HEK293 (cell line): Measurements from ENCODE around the gene KEL.

Experiments
- CTCF ChIA-PET: fragments of 350-600 bp; formaldehyde crosslinking; extraction: SDS; loops from one replicate; lab custom pipeline; 2021; ENCODE audit warnings: antibody characterized with exemption; lab: Yijun Ruan, JAX
- POLR2A ChIA-PET: fragments of 300-600 bp; formaldehyde crosslinking; extraction: SDS; loops from one replicate; lab custom pipeline; 2020; ENCODE audit warnings: antibody characterized with exemption, inconsistent platforms; lab: Yijun Ruan, JAX
- H3K27ac ChIP-seq: fragments of 200-500 bp; sonication (Bioruptor generic); 2 replicates; pipeline ENCODE4 v1.5.1; 2014; ENCODE audit warnings: low read depth, low read length, control low read depth, inconsistent platforms; ENCODE audit errors: extremely low read depth
- H3K36me3 ChIP-seq, 2 experiments: fragments of 200-500 bp in 1 of 2; sonication (Bioruptor generic) in 1 of 2; 1 replicate in 1 of 2; 2 replicates in 1 of 2; pipeline ENCODE4 v1.5.1; 2014 to 2017; ENCODE audit warnings: inconsistent platforms in 2 of 2, low read length in 2 of 2; ENCODE audit not compliant: control insufficient read depth in 2 of 2, insufficient read depth in 1 of 2
- H3K4me1 ChIP-seq: fragments of 200-500 bp; sonication (Bioruptor generic); 2 replicates; pipeline ENCODE4 v1.5.1; 2014; ENCODE audit warnings: mild to moderate bottlenecking, low read length, inconsistent platforms; ENCODE audit not compliant: control insufficient read depth, insufficient read depth
- H3K4me3 ChIP-seq: 2 replicates; pipeline ENCODE4 v1.5.1; 2011; ENCODE audit warnings: low read depth, mild to moderate bottlenecking, control low read depth, low read length, moderate library complexity
- H3K9me3 ChIP-seq: fragments of 200-500 bp; sonication (Bioruptor generic); 2 replicates; pipeline ENCODE4 v1.5.1; 2014; ENCODE audit warnings: low read depth, low read length, inconsistent platforms; ENCODE audit not compliant: control insufficient read depth, insufficient read depth
- CTCF ChIP-seq: fragments of 450-650 bp; formaldehyde crosslinking; IDR thresholded peaks from 2 replicates; pipeline ENCODE4 v1.5.1; 2016; ENCODE audit warnings: missing biosample characterization, missing genetic modification characterization
- PRDM4 ChIP-seq: fragments of 450-650 bp; formaldehyde crosslinking; IDR thresholded peaks from 2 replicates; pipeline ENCODE4 v1.5.1; 2017; ENCODE audit warnings: missing biosample characterization, missing genetic modification characterization
- RBAK ChIP-seq: fragments of 450-650 bp; formaldehyde crosslinking; IDR thresholded peaks from 2 replicates; pipeline ENCODE4 v1.5.1; 2016; ENCODE audit warnings: missing biosample characterization, missing genetic modification characterization
- SETDB1 ChIP-seq: IDR thresholded peaks from one replicate; pipeline ENCODE4 v1.6.1; 2017; ENCODE audit warnings: mild to moderate bottlenecking, low read length, moderate library complexity, mixed read lengths; ENCODE audit not compliant: insufficient read length
- SP3 ChIP-seq: fragments of 450-650 bp; formaldehyde crosslinking; IDR thresholded peaks from 2 replicates; pipeline ENCODE4 v1.5.1; 2016; ENCODE audit warnings: missing biosample characterization, missing genetic modification characterization
- YY1 ChIP-seq: fragments of 450-650 bp; formaldehyde crosslinking; IDR thresholded peaks from 2 replicates; pipeline ENCODE4 v1.5.1; 2018; ENCODE audit warnings: missing biosample characterization, missing genetic modification characterization
- ZBTB17 ChIP-seq: fragments of 450-650 bp; formaldehyde crosslinking; IDR thresholded peaks from 2 replicates; pipeline ENCODE4 v1.5.1; 2016; ENCODE audit warnings: missing biosample characterization, missing genetic modification characterization
- ZBTB6 ChIP-seq: fragments of 450-650 bp; formaldehyde crosslinking; IDR thresholded peaks from 2 replicates; pipeline ENCODE4 v1.5.1; 2017; ENCODE audit warnings: missing biosample characterization, missing genetic modification characterization
- ZBTB7A ChIP-seq: fragments of 450-650 bp; formaldehyde crosslinking; IDR thresholded peaks from 2 replicates; pipeline ENCODE4 v1.5.1; 2016; ENCODE audit warnings: low read depth, missing biosample characterization, missing genetic modification characterization
- ZFP69B ChIP-seq: fragments of 450-650 bp; formaldehyde crosslinking; IDR thresholded peaks from 2 replicates; pipeline ENCODE4 v1.5.1; 2016; ENCODE audit warnings: missing biosample characterization, missing genetic modification characterization
- ZNF140 ChIP-seq: fragments of 450-650 bp; formaldehyde crosslinking; IDR thresholded peaks from 2 replicates; pipeline ENCODE4 v1.5.1; 2016; ENCODE audit warnings: missing biosample characterization, missing genetic modification characterization
- ZNF16 ChIP-seq: fragments of 450-650 bp; formaldehyde crosslinking; IDR thresholded peaks from 2 replicates; pipeline ENCODE4 v1.5.1; 2016; ENCODE audit warnings: low read depth, missing biosample characterization, missing genetic modification characterization
- ZNF175 ChIP-seq: fragments of 450-650 bp; formaldehyde crosslinking; IDR thresholded peaks from 2 replicates; pipeline ENCODE4 v1.5.1; 2016; ENCODE audit warnings: missing biosample characterization, missing genetic modification characterization
- ZNF26 ChIP-seq: fragments of 450-650 bp; formaldehyde crosslinking; IDR thresholded peaks from 2 replicates; pipeline ENCODE4 v1.5.1; 2016; ENCODE audit warnings: missing biosample characterization, missing genetic modification characterization
- ZNF426 ChIP-seq: fragments of 450-650 bp; formaldehyde crosslinking; IDR thresholded peaks from 2 replicates; pipeline ENCODE4 v1.5.1; 2017; ENCODE audit warnings: missing biosample characterization, missing genetic modification characterization, mild to moderate bottlenecking, inconsistent platforms, moderate library complexity
- ZNF473 ChIP-seq: fragments of 450-650 bp; formaldehyde crosslinking; IDR thresholded peaks from 2 replicates; pipeline ENCODE4 v1.5.1; 2017; ENCODE audit warnings: missing biosample characterization, missing genetic modification characterization
- ZNF544 ChIP-seq: fragments of 450-650 bp; formaldehyde crosslinking; IDR thresholded peaks from 2 replicates; pipeline ENCODE4 v1.5.0; 2017; ENCODE audit warnings: missing biosample characterization, missing genetic modification characterization
- ZSCAN18 ChIP-seq: fragments of 450-650 bp; formaldehyde crosslinking; IDR thresholded peaks from 2 replicates; pipeline ENCODE4 v1.5.1; 2016; ENCODE audit warnings: missing biosample characterization, missing genetic modification characterization
- ZSCAN30 ChIP-seq: fragments of 450-650 bp; IDR thresholded peaks from 2 replicates; pipeline ENCODE4 v1.5.1; 2018; ENCODE audit warnings: missing biosample characterization, mild to moderate bottlenecking, missing genetic modification characterization, moderate library complexity

The KEL gene

GRCh38 chr7:142939226-142939910 lies 22.8 kb downstream of the KEL start, which contains the start of gene LLCFC1:
TSS of gene LLCFC1 (plus strand) at chr7:142939484. CDS start at chr7:142939622, 138 bp downstream.
- Histone ChIP-seq H3K9me3 (no peaks in the 10 kb centered on the region), H3K4me1 (no peaks in the 10 kb centered on the region), H3K4me3 (no peak within 1 kb of the TSS), H3K27ac (no peak within 1 kb of the TSS), H3K36me3 (no peaks in the 10 kb centered on the region)
- ChIA-PET CTCF (interaction anchor here (0.6 to 1.1 kb wide), 10 partner anchors 12 to 1738 kb away, joined by 3 to 5 read pairs (median 3); no protein-coding TSS in a partner anchor), POLR2A (no interaction called here)
- TF ChIP-seq CTCF (tag by site-specific recombination) (peak; percentile 29; the same call in 1 of the 2 replicates), ZNF544 (tag by site-specific recombination) (no peak), SP3 (tag by site-specific recombination) (no peak), SETDB1 (no peak), ZSCAN30 (tag by site-specific recombination) (no peak)

- Histone ChIP-seq H3K27ac (no peak overlapping the region), H3K4me1 (no peaks in the 10 kb centered on the region), H3K4me3 (no peak overlapping the region), H3K9me3 (no peaks in the 10 kb centered on the region), H3K36me3 (no peaks in the 10 kb centered on the region)
- CTCF ChIA-PET, result interaction anchor here (0.9 to 1.1 kb wide), 2 partner anchors 16 to 32 kb away, joined by 3 to 5 read pairs; no protein-coding TSS in a partner anchor
- TF ChIP-seq YY1 (no peak), ZBTB17 (tag by site-specific recombination) (no peak), ZSCAN18 (tag by site-specific recombination) (no peak), ZBTB7A (no peak), ZNF16 (no peak), ZBTB6 (tag by site-specific recombination) (no peak), RBAK (tag by site-specific recombination) (no peak), PRDM4 (tag by site-specific recombination) (no peak), ZNF26 (tag by site-specific recombination) (no peak), ZNF426 (no peak), ZNF140 (tag by site-specific recombination) (no peak), ZFP69B (tag by site-specific recombination) (no peak), ZNF175 (tag by site-specific recombination) (no peak), ZNF473 (tag by site-specific recombination) (no peak)
- POLR2A ChIA-PET, result no interaction called here
Measured at GRCh38 chr7:142938611-142939010, 23.6 kb downstream of the KEL start.
